OCI-LY7 (cell line): Measurements from ENCODE around the gene SARM1. TPM values are rescaled to one million over a fixed set of nuclear protein-coding genes. Genes with fewer than 3 reads are reported as not detected.

Experiments
- microRNA-seq: library from miRNA; unstranded; fragments of <30 nt; microRNA quantifications from one replicate; pipeline ENCODE4 v1.2.0, GENCODE V29; 2022; ENCODE audit warnings: borderline replicate concordance
- total RNA-seq, 2 experiments: library from RNA; depleted of rRNA in 1 of 2; stranded (reverse); fragments of >200 nt in 1 of 2; shearing (Covaris generic) in 1 of 2; gene quantifications; 2 replicates each; pipeline ENCODE4 v1.2.3, GENCODE V29; 2014 to 2022

The SARM1 gene
- total RNA-seq, 2 experiments from 2014 or later: 7.5 to 21.3 TPM

Small RNA genes within 50 kb of the gene (microRNA-seq; reads per million reads assigned to microRNA genes)
- 6.1 reads per million for gene MIR4723

Other genes starting within 250 kb of the SARM1 start
- 62.3 and 65.7 TPM in 2 replicates for gene TMEM97, start 52.5 kb upstream of the SARM1 start, total RNA-seq (2014; rRNA removed; shearing (Covaris generic))
- gene TMEM97, start 52.5 kb upstream of the SARM1 start, total RNA-seq (2022): 65.1 and 69.6 TPM in 2 replicates
- 16.3 and 32.9 TPM in 2 replicates for gene IFT20, start 36.2 kb upstream of the SARM1 start, total RNA-seq (2014; rRNA removed; shearing (Covaris generic))
- 23.8 and 23.9 TPM in 2 replicates for gene IFT20, start 36.2 kb upstream of the SARM1 start, total RNA-seq (2022)
- gene TNFAIP1, start 35.9 kb upstream of the SARM1 start, total RNA-seq (2014; rRNA removed; shearing (Covaris generic)): 9.3 and 15.5 TPM in 2 replicates
- 10.6 and 14.7 TPM in 2 replicates for gene TNFAIP1, start 35.9 kb upstream of the SARM1 start, total RNA-seq (2022)
- gene POLDIP2, start 14.2 kb upstream of the SARM1 start, total RNA-seq (2014; rRNA removed; shearing (Covaris generic)): 82.2 and 88.8 TPM in 2 replicates
- 85.0 and 89.2 TPM in 2 replicates for gene POLDIP2, start 14.2 kb upstream of the SARM1 start, total RNA-seq (2022)
- not detected in 2 replicates for gene SEBOX, start 6.5 kb upstream of the SARM1 start, total RNA-seq (2014; rRNA removed; shearing (Covaris generic))
- not detected in 2 replicates for gene SEBOX, start 6.5 kb upstream of the SARM1 start, total RNA-seq (2022)
- gene VTN, start 1.4 kb upstream of the SARM1 start, total RNA-seq (2014; rRNA removed; shearing (Covaris generic)): not detected in 2 replicates
- gene VTN, start 1.4 kb upstream of the SARM1 start, total RNA-seq (2022): 0.40 TPM in 1 of 2 replicates, not detected in the other
- gene SLC46A1, start 34.5 kb downstream of the SARM1 start, total RNA-seq (2014; rRNA removed; shearing (Covaris generic)): 0.85 and 1.5 TPM in 2 replicates
- 1.2 and 2.2 TPM in 2 replicates for gene SLC46A1, start 34.5 kb downstream of the SARM1 start, total RNA-seq (2022)
- not detected in 2 replicates for gene SLC13A2, start 102.0 kb downstream of the SARM1 start, total RNA-seq (2014; rRNA removed; shearing (Covaris generic))
- not detected in 2 replicates for gene SLC13A2, start 102.0 kb downstream of the SARM1 start, total RNA-seq (2022)
- not detected in 2 replicates for gene FOXN1, start 134.7 kb downstream of the SARM1 start, total RNA-seq (2014; rRNA removed; shearing (Covaris generic))
- gene FOXN1, start 134.7 kb downstream of the SARM1 start, total RNA-seq (2022): not detected in 2 replicates
- 10.5 and 14.2 TPM in 2 replicates for gene UNC119, start 180.9 kb downstream of the SARM1 start, total RNA-seq (2014; rRNA removed; shearing (Covaris generic))
- 8.4 and 14.9 TPM in 2 replicates for gene UNC119, start 180.9 kb downstream of the SARM1 start, total RNA-seq (2022)
- gene PIGS, start 199.8 kb downstream of the SARM1 start, total RNA-seq (2014; rRNA removed; shearing (Covaris generic)): 13.9 and 23.7 TPM in 2 replicates
- gene PIGS, start 199.8 kb downstream of the SARM1 start, total RNA-seq (2022): 34.0 and 34.5 TPM in 2 replicates
- 62.4 and 70.7 TPM in 2 replicates for gene ALDOC, start 205.2 kb downstream of the SARM1 start, total RNA-seq (2014; rRNA removed; shearing (Covaris generic))
- 25.7 and 46.2 TPM in 2 replicates for gene ALDOC, start 205.2 kb downstream of the SARM1 start, total RNA-seq (2022)
- gene SPAG5, start 227.3 kb downstream of the SARM1 start, total RNA-seq (2014; rRNA removed; shearing (Covaris generic)): 161 and 163 TPM in 2 replicates
- 152 and 156 TPM in 2 replicates for gene SPAG5, start 227.3 kb downstream of the SARM1 start, total RNA-seq (2022)
- gene RSKR, start 242.5 kb downstream of the SARM1 start, total RNA-seq (2014; rRNA removed; shearing (Covaris generic)): 24.7 and 30.4 TPM in 2 replicates
- gene RSKR, start 242.5 kb downstream of the SARM1 start, total RNA-seq (2022): 59.6 and 66.2 TPM in 2 replicates